H1 (cell line): Measurements from ENCODE around the gene NAT9. TPM values are rescaled to one million over a fixed set of nuclear protein-coding genes. Genes with fewer than 3 reads are reported as not detected.

Source experiments
- CTCF ChIA-PET: fragments of 300-600 bp; sonication (Branson Sonifier 250); formaldehyde crosslinking; loops from one replicate; lab custom pipeline; 2021; ENCODE audit not compliant: partially characterized antibody; lab: Charles Lee
- POLR2A ChIA-PET: fragments of 300-600 bp; sonication (Branson Sonifier 250); formaldehyde crosslinking; loops from one replicate; lab custom pipeline; 2021; ENCODE audit warnings: inconsistent platforms; ENCODE audit not compliant: partially characterized antibody; lab: Charles Lee
- DNase-seq, 2 experiments: peaks; one replicate each; pipeline versions ENCODE4 v3.0.0 to v3.0.0-alpha.2; 2010 to 2022; ENCODE audit warnings: low spot score in 2 of 2, low read depth in 1 of 2, mixed read lengths in 1 of 2
- FAIRE-seq: peaks from 2 replicates; lab custom pipeline; 2011; peaks lifted over from hg19 to GRCh38; lab: Jason Lieb, UNC
- H2AFZ ChIP-seq: 2 replicates; pipeline ENCODE4 v1.8.1; 2012; ENCODE audit warnings: low read length, inconsistent platforms
- H2AK5ac ChIP-seq: 2 replicates; pipeline ENCODE4 v1.6.1; 2013; ENCODE audit warnings: low read depth, low read length
- H2BK120ac ChIP-seq: replicated peaks from 2 replicates; pipeline ENCODE3; 2013; ENCODE audit warnings: low read depth, low read length, inconsistent platforms
- H2BK12ac ChIP-seq: 2 replicates; pipeline ENCODE4 v1.6.1; 2013; ENCODE audit warnings: low read depth, low read length
- H2BK15ac ChIP-seq: 2 replicates; pipeline ENCODE4 v1.6.1; 2013; ENCODE audit warnings: low read length
- H2BK20ac ChIP-seq: 2 replicates; pipeline ENCODE4 v1.6.1; 2013; ENCODE audit warnings: low read length
- H2BK5ac ChIP-seq: 2 replicates; pipeline ENCODE4 v1.6.1; 2013; ENCODE audit warnings: low read depth, low read length
- H3K14ac ChIP-seq: 2 replicates; pipeline ENCODE4 v1.6.1; 2013; ENCODE audit warnings: inconsistent platforms; ENCODE audit not compliant: insufficient read length
- H3K18ac ChIP-seq: 2 replicates; pipeline ENCODE4 v1.6.1; 2013; ENCODE audit warnings: low read length; ENCODE audit errors: extremely low read depth
- H3K23ac ChIP-seq: 2 replicates; pipeline ENCODE4 v1.6.1; 2013; ENCODE audit warnings: inconsistent platforms; ENCODE audit not compliant: insufficient read length
- H3K23me2 ChIP-seq: 2 replicates; pipeline ENCODE4 v1.6.1; 2013; ENCODE audit warnings: low read depth, low read length
- H3K27ac ChIP-seq: 2 replicates; pipeline ENCODE4 v1.6.1; 2011; ENCODE audit warnings: low read depth, low read length, inconsistent platforms
- H3K27me3 ChIP-seq, 4 experiments: replicated peaks in 1 of 4; 1 replicate in 1 of 4; 2 replicates in 3 of 4; pipeline versions ENCODE4 v1.6.1 to v1.8.1; 2011 to 2013; ENCODE audit warnings: low read length in 3 of 4, mild to moderate bottlenecking in 3 of 4, inconsistent platforms in 2 of 4, mixed read lengths in 2 of 4, moderate library complexity in 1 of 4; ENCODE audit not compliant: control insufficient read depth in 3 of 4, insufficient read depth in 3 of 4; ENCODE audit errors: extremely low read depth in 1 of 4
- H3K36me3 ChIP-seq, 4 experiments: 2 replicates each; pipeline versions ENCODE4 v1.6.1 to v1.8.1; 2011 to 2013; ENCODE audit warnings: mild to moderate bottlenecking in 4 of 4, low read length in 3 of 4, moderate library complexity in 2 of 4, control low read depth in 1 of 4, inconsistent platforms in 1 of 4; ENCODE audit not compliant: insufficient read depth in 4 of 4, control insufficient read depth in 2 of 4
- H3K4ac ChIP-seq: replicated peaks from 2 replicates; pipeline ENCODE3; 2013; ENCODE audit warnings: low read length, low read depth, mixed read lengths, inconsistent platforms; ENCODE audit not compliant: insufficient read length
- H3K4me1 ChIP-seq, 4 experiments: replicated peaks in 1 of 4; 1 replicate in 1 of 4; 2 replicates in 3 of 4; pipeline versions ENCODE4 v1.6.1 to v1.8.1; 2011 to 2013; ENCODE audit warnings: low read length in 3 of 4, inconsistent platforms in 2 of 4, mixed read lengths in 1 of 4; ENCODE audit not compliant: insufficient read depth in 4 of 4, control insufficient read depth in 3 of 4
- H3K4me2 ChIP-seq, 2 experiments: 2 replicates each; pipeline versions ENCODE4 v1.6.1 to v1.8.1; 2011 to 2013; ENCODE audit warnings: low read depth in 2 of 2, low read length in 2 of 2, control low read depth in 1 of 2, inconsistent platforms in 1 of 2, mild to moderate bottlenecking in 1 of 2; ENCODE audit not compliant: insufficient read depth in 1 of 2
- H3K4me3 ChIP-seq, 4 experiments: fragments of 200-600, 300-600 bp in 1 of 4; sonication (generic), shearing (Covaris generic), sonication (Bioruptor Twin) in 1 of 4; 2 replicates each; pipeline versions ENCODE4 v1.5.1 to v1.8.1; 2011 to 2016; ENCODE audit warnings: low read length in 4 of 4, low read depth in 3 of 4, control low read depth in 2 of 4, inconsistent platforms in 2 of 4, mild to moderate bottlenecking in 2 of 4, mixed read lengths in 1 of 4, moderate library complexity in 1 of 4; ENCODE audit not compliant: insufficient read depth in 2 of 4; ENCODE audit errors: extremely low read depth in 1 of 4
- H3K56ac ChIP-seq: replicated peaks from 2 replicates; pipeline ENCODE3; 2013; ENCODE audit warnings: low read depth, mild to moderate bottlenecking, mixed read lengths, low read length, inconsistent platforms; ENCODE audit not compliant: insufficient read length
- H3K79me1 ChIP-seq: 2 replicates; pipeline ENCODE4 v1.6.1; 2013; ENCODE audit warnings: low read depth, low read length, control low read depth
- H3K79me2 ChIP-seq, 2 experiments: 2 replicates each; pipeline versions ENCODE4 v1.6.1 to v1.8.1; 2012 to 2013; ENCODE audit warnings: low read length in 2 of 2, mild to moderate bottlenecking in 2 of 2, inconsistent platforms in 1 of 2; ENCODE audit not compliant: insufficient read depth in 2 of 2, control insufficient read depth in 1 of 2
- H3K9ac ChIP-seq, 4 experiments: replicated peaks in 1 of 4; 1 replicate in 1 of 4; 2 replicates in 3 of 4; pipeline versions ENCODE4 v1.6.1 to v1.8.1; 2011 to 2013; ENCODE audit warnings: low read depth in 3 of 4, low read length in 3 of 4, control low read depth in 2 of 4, mild to moderate bottlenecking in 2 of 4, moderate library complexity in 2 of 4, inconsistent platforms in 1 of 4; ENCODE audit errors: extremely low read depth in 1 of 4
- H3K9me3 ChIP-seq, 2 experiments: 2 replicates each; pipeline versions ENCODE4 v1.6.1 to v1.8.1; 2012 to 2013; ENCODE audit warnings: mild to moderate bottlenecking in 2 of 2, moderate library complexity in 2 of 2, control low read depth in 1 of 2, inconsistent platforms in 1 of 2, low read depth in 1 of 2, low read length in 1 of 2, mixed read lengths in 1 of 2; ENCODE audit not compliant: insufficient read depth in 2 of 2
- H4K20me1 ChIP-seq, 2 experiments: replicated peaks in 1 of 2; 2 replicates each; pipeline versions ENCODE3 to v1.8.1; 2011 to 2013; ENCODE audit warnings: inconsistent platforms in 2 of 2, low read length in 2 of 2, mild to moderate bottlenecking in 1 of 2; ENCODE audit not compliant: insufficient read depth in 2 of 2, control insufficient read depth in 1 of 2
- H4K5ac ChIP-seq: 2 replicates; pipeline ENCODE4 v1.6.1; 2013; ENCODE audit warnings: low read length, low read depth, mixed read lengths, inconsistent platforms; ENCODE audit not compliant: insufficient read length
- H4K8ac ChIP-seq: 2 replicates; pipeline ENCODE4 v1.8.0; 2013; ENCODE audit warnings: mild to moderate bottlenecking, moderate library complexity, low read length, inconsistent platforms; ENCODE audit not compliant: insufficient read depth; ENCODE audit errors: extremely low read depth
- H4K91ac ChIP-seq: replicated peaks from 2 replicates; pipeline ENCODE3; 2013; ENCODE audit warnings: low read length, mixed read lengths, inconsistent platforms; ENCODE audit not compliant: insufficient read length
- ASH2L ChIP-seq: fragments of 200-600, 300-600 bp; sonication (generic); IDR thresholded peaks from one replicate; pipeline ENCODE4 v1.7.1; 2017; ENCODE audit warnings: low read length
- RNF2 ChIP-seq: fragments of 200-900, 300-1000 bp; sonication (generic); IDR thresholded peaks from 2 replicates; pipeline ENCODE4 v1.7.1; 2016; ENCODE audit warnings: borderline replicate concordance, low read depth, mild to moderate bottlenecking, antibody characterized with exemption, low read length; ENCODE audit not compliant: poor library complexity, severe bottlenecking; ENCODE audit errors: missing control alignments
- WGBS, 2 experiments: shearing (Covaris generic) in 1 of 2; methylation state at CpG; one replicate each; pipeline versions ENCODE4 v1.1.6 to v1.1.7; 2013 to 2015; ENCODE audit warnings: low lambda C conversion rate in 2 of 2, mixed read lengths in 2 of 2, inconsistent platforms in 1 of 2, low coverage in 1 of 2, missing lambda C conversion rate in 1 of 2; ENCODE audit not compliant: insufficient replicate concordance in 2 of 2, insufficient coverage in 1 of 2, insufficient read length in 1 of 2; ENCODE audit errors: extremely low coverage in 1 of 2, missing lambda C conversion rate in 1 of 2; 5-methylcytosine and 5-hydroxymethylcytosine counted together
- polyA plus RNA-seq, 7 experiments: library from polyadenylated mRNA; depleted of rRNA in 3 of 7; stranded (reverse) in 5 of 7; unstranded in 2 of 7; fragments of >200 nt in 5 of 7; fragments of 200-250 nt in 2 of 7; gene quantifications; 1 replicate in 5 of 7; 2 replicates in 1 of 7; 4 replicates in 1 of 7; pipeline versions ENCODE4 v1.2.1 to v1.2.3, GENCODE V29; 2011 to 2013; ENCODE audit warnings: missing spikeins in 2 of 7, mixed read lengths in 2 of 7
- total RNA-seq: library from RNA; stranded (reverse); fragmentation: NEBNext Ultra II Directional; extraction: Animal tissue kit (Norgen Biotek cat#: 25700); gene quantifications from 2 replicates; pipeline ENCODE4 v1.2.1, GENCODE V29; 2021

NAT9 gene
- total and polyA plus RNA-seq, 2 of the 8 experiments (the other 6 are each of a cell fraction or from before 2014, with no cell fraction given): 32.3 to 42.7 TPM

GRCh38 chr17:74777901-74778515 is 1.9 kb upstream of the NAT9 start:
- no peak overlapping the region for H2BK5ac ChIP-seq
- H2BK15ac ChIP-seq: no peak overlapping the region
- peaks cover 2 to 7% of the 10 kb centered on the region in 2 experiments for H4K20me1 ChIP-seq
- no peak overlapping the region for H3K4me3 ChIP-seq
- no peak overlapping the region for H2AK5ac ChIP-seq
- no peak overlapping the region for H3K56ac ChIP-seq
- no peaks in the 10 kb centered on the region for H3K9me3 ChIP-seq
- no peak overlapping the region for H2BK120ac ChIP-seq
- H3K4ac ChIP-seq: no peak overlapping the region
- no peak overlapping the region; a peak in 1 of 4 replicates for H3K4me2 ChIP-seq
- DNase-seq: no peak
- no peak overlapping the region for H2AFZ ChIP-seq
- H3K4me1 ChIP-seq: peaks cover 0 to 6% (median 4%) of the 10 kb centered on the region in 4 experiments; a peak in 5 of 7 replicates
- no peaks in the 10 kb centered on the region for H3K27me3 ChIP-seq
- no peak overlapping the region for H2BK20ac ChIP-seq
- ChIA-PET CTCF (interaction anchor here (1.1 to 99.6 kb wide), 8 partner anchors 32 to 366 kb away, joined by 3 to 2981 read pairs (median 6); partner anchors contain the start of genes FDXR, GRIN2C, NHERF1 and RAB37), POLR2A (interaction anchor here (1.3 to 1.4 kb wide), 2 partner anchors 28 to 257 kb away, joined by 3 to 5 read pairs; no protein-coding TSS in a partner anchor)
- H3K9ac ChIP-seq: no peak overlapping the region
- H3K79me2 ChIP-seq: peaks cover 0 to 24% of the 10 kb centered on the region in 2 experiments; a peak in 2 of 4 replicates
- 89% methylated on average over 6 of the region's 6 CpGs; no CpG with 5 or more reads in 1 of the 2 experiments for WGBS, 2 experiments
- no peak overlapping the region for H2BK12ac ChIP-seq
- H3K23me2 ChIP-seq: peaks cover 9% of the 10 kb centered on the region
- H4K5ac ChIP-seq: no peak overlapping the region
- peaks cover 11% of the 10 kb centered on the region for H3K79me1 ChIP-seq
- FAIRE-seq: no peak
- no peak overlapping the region for H4K91ac ChIP-seq
- no peak overlapping the region for H3K14ac ChIP-seq
- no peak overlapping the region for H3K23ac ChIP-seq
- no peak overlapping the region for H4K8ac ChIP-seq
- H3K27ac ChIP-seq: no peak overlapping the region
- H3K18ac ChIP-seq: no peak overlapping the region
- H3K36me3 ChIP-seq: peaks cover 0 to 15% (median 7%) of the 10 kb centered on the region in 4 experiments; a peak in 6 of 8 replicates
- TF ChIP-seq ASH2L (no peak), RNF2 (no peak)
